GM19463 (cell line): ENCODE results near the gene OR10A6.

ENCODE experiments used
- ATAC-seq: cut with Tn5 transposase; IDR thresholded peaks from one replicate; pipeline ENCODE4 v1.9.1; 2021; ENCODE audit warnings: mild to moderate bottlenecking, moderate library complexity; ENCODE audit not compliant: unreplicated experiment

The OR10A6 gene

GRCh38 chr11:7911011-7911410, 20.1 kb downstream of the OR10A6 start:
- ATAC-seq = no peak

- ATAC-seq = no peak
Measured at GRCh38 chr11:7910286-7910788, 20.7 kb downstream of the OR10A6 start.

GRCh38 chr11:7909585-7910285, 21.3 kb downstream of the OR10A6 start:
- ATAC-seq = no peak

GRCh38 chr11:7907121-7907520, 23.9 kb downstream of the OR10A6 start:
- no peak for ATAC-seq

GRCh38 chr11:7906481-7906880, 24.6 kb downstream of the OR10A6 start:
- ATAC-seq = no peak

- ATAC-seq = no peak
Measured at GRCh38 chr11:7905961-7906429, 25.1 kb downstream of the OR10A6 start.

GRCh38 chr11:7905549-7905948, 25.5 kb downstream of the OR10A6 start:
- no peak for ATAC-seq

GRCh38 chr11:7904917-7905316, 26.2 kb downstream of the OR10A6 start:
- no peak for ATAC-seq

GRCh38 chr11:7903940-7904339, 27.1 kb downstream of the OR10A6 start:
- ATAC-seq = no peak

- ATAC-seq = no peak
Measured at GRCh38 chr11:7901319-7901854, 29.7 kb downstream of the OR10A6 start.

- ATAC-seq = no peak
Measured at GRCh38 chr11:7900686-7901085, 30.4 kb downstream of the OR10A6 start.

GRCh38 chr11:7899418-7899817, 31.6 kb downstream of the OR10A6 start:
- no peak for ATAC-seq

- no peak for ATAC-seq
Measured at GRCh38 chr11:7898666-7899283, 32.3 kb downstream of the OR10A6 start.

GRCh38 chr11:7896009-7896785, 34.9 kb downstream of the OR10A6 start:
- ATAC-seq = no peak

GRCh38 chr11:7894251-7894650, 36.8 kb downstream of the OR10A6 start:
- no peak for ATAC-seq

- no peak for ATAC-seq
Measured at GRCh38 chr11:7893796-7894195, 37.3 kb downstream of the OR10A6 start.

GRCh38 chr11:7892840-7893254, 38.2 kb downstream of the OR10A6 start:
- peak; percentile 45 for ATAC-seq

GRCh38 chr11:7892059-7892699, 38.9 kb downstream of the OR10A6 start:
- peak; percentile 55 for ATAC-seq

- peak; percentile 41 for ATAC-seq
Measured at GRCh38 chr11:7890417-7891172, 40.5 kb downstream of the OR10A6 start.

GRCh38 chr11:7889985-7890384, 41.1 kb downstream of the OR10A6 start:
- peak; percentile 52 for ATAC-seq
